Upper lobe of left lung (tissue), 4 donors: Measurements from ENCODE around the gene CDH18.

Experiments used
- CTCF ChIP-seq, 6 experiments: fragments of 450-650 bp in 4 of 6; fragments of 200-600 bp in 2 of 6; sonication (generic) in 2 of 6; IDR thresholded peaks; one replicate each; pipeline ENCODE4 v1.5.1; 2016 to 2019; ENCODE audit warnings: antibody characterized with exemption in 6 of 6
- EP300 ChIP-seq, 4 donors: sonication (generic); formaldehyde crosslinking; IDR thresholded peaks; one replicate each; pipeline ENCODE4 v1.5.1; 2017; ENCODE audit warnings: antibody characterized with exemption in 4 of 4, control low read depth in 2 of 4
- POLR2A ChIP-seq, 4 donors: fragments of 450-650 bp; IDR thresholded peaks; one replicate each; pipeline ENCODE4 v1.5.1; 2016 to 2017; ENCODE audit warnings: antibody characterized with exemption in 4 of 4, mild to moderate bottlenecking in 2 of 4

- no peak for TF ChIP-seq CTCF (IDR thresholded peaks at IDR 0.05)
- TF ChIP-seq EP300 (IDR thresholded peaks at IDR 0.05) = no peak
- no peak for TF ChIP-seq POLR2A (IDR thresholded peaks at IDR 0.05)
Observed at GRCh38 chr5:20033881-20034280, 45.9 kb upstream of the CDH18 start.
